HG02623 (cell line): ENCODE data around the gene EML6.

ENCODE experiments used
- ATAC-seq: cut with Tn5 transposase; IDR thresholded peaks from one replicate; pipeline ENCODE4 v1.9.1; 2021; ENCODE audit warnings: moderate library complexity; ENCODE audit not compliant: unreplicated experiment

EML6 gene

GRCh38 chr2:54704688-54705605, 18.5 kb upstream of the EML6 start:
- no peak for ATAC-seq

GRCh38 chr2:54706622-54707021, 16.8 kb upstream of the EML6 start:
- no peak for ATAC-seq

- ATAC-seq = no peak
These were observed 14.7 kb upstream of the EML6 start for GRCh38 chr2:54708584-54709335.

GRCh38 chr2:54709336-54709809, 14.1 kb upstream of the EML6 start:
- no peak for ATAC-seq

GRCh38 chr2:54710216-54710615, 13.2 kb upstream of the EML6 start:
- no peak for ATAC-seq

GRCh38 chr2:54712516-54712915, 10.9 kb upstream of the EML6 start:
- no peak for ATAC-seq

- no peak for ATAC-seq
These were observed 8.5 kb upstream of the EML6 start for GRCh38 chr2:54714996-54715395.

- no peak for ATAC-seq
These were observed 7.1 kb upstream of the EML6 start for GRCh38 chr2:54716375-54716774.

GRCh38 chr2:54720563-54720962, 2.9 kb upstream of the EML6 start:
- ATAC-seq = no peak

- ATAC-seq = no peak
These were observed 821 bp upstream of the EML6 start for GRCh38 chr2:54722641-54723040.

GRCh38 chr2:54723996-54724559, 616 bp downstream of the EML6 start:
- ATAC-seq = no peak

- no peak for ATAC-seq
These were observed 1.3 kb downstream of the EML6 start for GRCh38 chr2:54724560-54725342.

GRCh38 chr2:54725343-54726099, 2.1 kb downstream of the EML6 start:
- ATAC-seq = no peak

GRCh38 chr2:54726431-54726830, 3.0 kb downstream of the EML6 start:
- no peak for ATAC-seq

GRCh38 chr2:54726940-54727339, 3.5 kb downstream of the EML6 start:
- no peak for ATAC-seq

GRCh38 chr2:54728669-54729120, 5.2 kb downstream of the EML6 start:
- ATAC-seq = no peak

- no peak for ATAC-seq
These were observed 12.2 kb downstream of the EML6 start for GRCh38 chr2:54735636-54736035.

- no peak for ATAC-seq
These were observed 14.8 kb downstream of the EML6 start for GRCh38 chr2:54738281-54738680.

- no peak for ATAC-seq
These were observed 16.9 kb downstream of the EML6 start for GRCh38 chr2:54740333-54740732.

GRCh38 chr2:54741250-54741649, 17.8 kb downstream of the EML6 start:
- ATAC-seq = no peak
